HG03097 (cell line): ENCODE results near the gene FABP3.
A peak's percentile ranks its signal among the peaks of the same experiment; 100 is the strongest.
"Not testable (repeated sequence)": the region's sequence is repeated elsewhere in the genome, so short reads cannot be mapped to it uniquely, and the experiment has no call there.

ENCODE experiments used
- ATAC-seq: cut with Tn5 transposase; IDR thresholded peaks from one replicate; pipeline ENCODE4 v1.9.1; 2021; ENCODE audit not compliant: unreplicated experiment, low FRiP score

Gene FABP3

GRCh38 chr1:31399976-31400375 is 27.1 kb upstream of the FABP3 start:
- no peak for ATAC-seq

- no peak for ATAC-seq
Measured at GRCh38 chr1:31398246-31398645, 25.4 kb upstream of the FABP3 start.

- no peak for ATAC-seq
Measured at GRCh38 chr1:31397360-31398095, 24.7 kb upstream of the FABP3 start.

GRCh38 chr1:31396633-31397351 is 23.9 kb upstream of the FABP3 start:
- ATAC-seq, result no peak

- ATAC-seq, result peak; percentile 74
Measured at GRCh38 chr1:31394584-31395193, 21.8 kb upstream of the FABP3 start.

- ATAC-seq, result no peak
Measured at GRCh38 chr1:31393463-31393862, 20.6 kb upstream of the FABP3 start.

- no peak for ATAC-seq
Measured at GRCh38 chr1:31390071-31390470, 17.2 kb upstream of the FABP3 start.

- ATAC-seq, result no peak
Measured at GRCh38 chr1:31389616-31390015, 16.7 kb upstream of the FABP3 start.

- ATAC-seq, result no peak
Measured at GRCh38 chr1:31387612-31388011, 14.7 kb upstream of the FABP3 start.

GRCh38 chr1:31386576-31387243 is 13.8 kb upstream of the FABP3 start:
- not testable (repeated sequence) for ATAC-seq

GRCh38 chr1:31383967-31384366 is 11.1 kb upstream of the FABP3 start:
- no peak for ATAC-seq

GRCh38 chr1:31382379-31382989 is 9.6 kb upstream of the FABP3 start:
- ATAC-seq, result no peak

- ATAC-seq, result no peak
Measured at GRCh38 chr1:31381394-31382294, 8.8 kb upstream of the FABP3 start.

GRCh38 chr1:31380181-31380580 is 7.3 kb upstream of the FABP3 start:
- no peak for ATAC-seq

GRCh38 chr1:31378001-31378400 is 5.1 kb upstream of the FABP3 start:
- no peak for ATAC-seq

- ATAC-seq, result no peak
Measured at GRCh38 chr1:31377364-31377863, 4.5 kb upstream of the FABP3 start.

GRCh38 chr1:31376375-31377134 is 3.7 kb upstream of the FABP3 start:
- ATAC-seq, result no peak

GRCh38 chr1:31374511-31375196 is 1.8 kb upstream of the FABP3 start:
- ATAC-seq, result no peak
